KMS-11 (cell line): ENCODE data around the gene PRRT2.
"Not testable (repeated sequence)": the region's sequence is repeated elsewhere in the genome, so short reads cannot be mapped to it uniquely, and the experiment has no call there.

Source experiments
- H2AFZ ChIP-seq: fragments of 200-600 bp; sonication (generic); 2 replicates; pipeline ENCODE4 v1.6.1; 2016; ENCODE audit warnings: antibody characterized with exemption, mixed run types, low read depth
- H3K27ac ChIP-seq: fragments of 200-600 bp; sonication (generic); 2 replicates; pipeline ENCODE4 v1.6.1; 2016; ENCODE audit warnings: mild to moderate bottlenecking, mixed run types
- H3K27me3 ChIP-seq: fragments of 200-600 bp; sonication (generic); 2 replicates; pipeline ENCODE4 v1.6.1; 2017; ENCODE audit warnings: mild to moderate bottlenecking, low read depth, mixed run types, moderate library complexity; ENCODE audit not compliant: insufficient read depth
- H3K36me3 ChIP-seq: fragments of 200-600 bp; sonication (generic); 2 replicates; pipeline ENCODE4 v1.6.1; 2017; ENCODE audit warnings: mild to moderate bottlenecking, mixed run types; ENCODE audit not compliant: insufficient read depth
- H3K4me1 ChIP-seq: fragments of 200-600 bp; sonication (generic); 2 replicates; pipeline ENCODE4 v1.6.1; 2016; ENCODE audit warnings: mild to moderate bottlenecking, low read depth, mixed run types; ENCODE audit not compliant: poor library complexity, severe bottlenecking
- H3K4me2 ChIP-seq: fragments of 200-600 bp; sonication (generic); 2 replicates; pipeline ENCODE4 v1.7.0; 2016; ENCODE audit warnings: mild to moderate bottlenecking, mixed run types
- H3K4me3 ChIP-seq: fragments of 200-600 bp; sonication (generic); IDR thresholded peaks from 2 replicates; pipeline ENCODE4 v1.6.1; 2017; ENCODE audit warnings: low read depth, low read length, mixed read lengths; ENCODE audit not compliant: insufficient read depth
- H3K79me2 ChIP-seq: fragments of 200-600 bp; sonication (generic); 2 replicates; pipeline ENCODE4 v1.6.1; 2016; ENCODE audit warnings: low read depth, mixed run types; ENCODE audit not compliant: insufficient read depth
- H3K9ac ChIP-seq: fragments of 200-600 bp; sonication (generic); 2 replicates; pipeline ENCODE4 v1.6.1; 2016; ENCODE audit warnings: mild to moderate bottlenecking, mixed run types
- H4K20me1 ChIP-seq: fragments of 200-600 bp; sonication (generic); 2 replicates; pipeline ENCODE4 v1.6.1; 2016; ENCODE audit warnings: mild to moderate bottlenecking, mixed run types; ENCODE audit not compliant: insufficient read depth
- CTCF ChIP-seq: fragments of 200-600 bp; sonication (generic); conservative IDR thresholded peaks from 2 replicates; pipeline ENCODE4 v1.6.1; 2017; ENCODE audit warnings: low read depth, mild to moderate bottlenecking, antibody characterized with exemption, low read length, moderate library complexity, mixed read lengths

PRRT2 gene

GRCh38 chr16:29775742-29776408 is 36.1 kb upstream of the PRRT2 start:
- Histone ChIP-seq H3K4me2 (no peak overlapping the region), H3K4me3 (no peak overlapping the region), H3K36me3 (no peaks in the 10 kb centered on the region), H3K27me3 (0 out of 2 replicates have a peak, but pooled peaks cover 4% of the 10 kb centered on the region), H3K79me2 (no peaks in the 10 kb centered on the region), H4K20me1 (no peaks in the 10 kb centered on the region), H2AFZ (peak overlapping the region; percentile 14; the same call in 1 of the 2 replicates), H3K27ac (no peak overlapping the region), H3K4me1 (peaks cover 5% of the 10 kb centered on the region), H3K9ac (no peak overlapping the region)
- no peak for TF ChIP-seq CTCF

- Histone ChIP-seq H3K36me3 (no peaks in the 10 kb centered on the region), H3K27me3 (0 out of 2 replicates have a peak, but pooled peaks cover 4% of the 10 kb centered on the region), H2AFZ (no peak within 1 kb of the TSS), H3K4me1 (no peaks in the 10 kb centered on the region), H3K27ac (no peak within 1 kb of the TSS), H3K4me3 (no peak within 1 kb of the TSS), H3K4me2 (no peak within 1 kb of the TSS), H4K20me1 (no peaks in the 10 kb centered on the region), H3K79me2 (no peaks in the 10 kb centered on the region), H3K9ac (no peak within 1 kb of the TSS)
- no peak for TF ChIP-seq CTCF
Observed at GRCh38 chr16:29777576-29778350, 34.2 kb upstream of the PRRT2 start, which contains the start of gene ZG16. ZG16 (plus strand) TSS chr16:29778256; CDS start chr16:29779267, 1,011 bp downstream.

GRCh38 chr16:29779474-29779873 is 32.5 kb upstream of the PRRT2 start:
- H3K4me1 ChIP-seq, result no peaks in the 10 kb centered on the region
- TF ChIP-seq CTCF, result no peak
- no peak overlapping the region for H3K4me3 ChIP-seq
- no peak overlapping the region for H3K9ac ChIP-seq
- no peak overlapping the region for H2AFZ ChIP-seq
- no peaks in the 10 kb centered on the region for H3K36me3 ChIP-seq
- 0 out of 2 replicates have a peak, but pooled peaks cover 4% of the 10 kb centered on the region for H3K27me3 ChIP-seq
- H3K27ac ChIP-seq, result no peak overlapping the region
- H3K4me2 ChIP-seq, result no peak overlapping the region
- H3K79me2 ChIP-seq, result no peaks in the 10 kb centered on the region
- H4K20me1 ChIP-seq, result no peaks in the 10 kb centered on the region

GRCh38 chr16:29783094-29783953 is 28.7 kb upstream of the PRRT2 start:
- not testable (repeated sequence) for H3K4me3 ChIP-seq, H4K20me1 ChIP-seq, H3K4me1 ChIP-seq, H3K4me2 ChIP-seq, H3K36me3 ChIP-seq, H3K79me2 ChIP-seq, H2AFZ ChIP-seq, H3K27me3 ChIP-seq, H3K9ac ChIP-seq, H3K27ac ChIP-seq
